K562 (cell line): ENCODE results near the gene CBFA2T2. TPM values are rescaled to one million over a fixed set of nuclear protein-coding genes. Genes with fewer than 3 reads are reported as not detected.

Experiments used
- CBX8 ChIP-seq: fragments of 200-600 bp; sonication (generic); IDR thresholded peaks from 2 replicates; pipeline ENCODE4 v1.6.1; 2012; ENCODE audit warnings: borderline replicate concordance, mixed run types, low read depth, mild to moderate bottlenecking, moderate library complexity, mixed read lengths, low read length, control low read depth, inconsistent platforms; ENCODE audit not compliant: poor library complexity, severe bottlenecking; ENCODE audit errors: extremely low read depth
- CEBPB ChIP-seq: fragments of 450-650 bp; IDR thresholded peaks from 2 replicates; pipeline ENCODE4 v1.6.1; 2016; ENCODE audit warnings: missing genetic modification characterization, missing compliant biosample characterization
- CGGBP1 ChIP-seq: fragments of 250-450 bp; sonication (Bioruptor Pico); IDR thresholded peaks from 2 replicates; pipeline ENCODE4 v1.9.0; 2021; ENCODE audit warnings: mild to moderate bottlenecking
- ESRRB ChIP-seq: fragments of 250-450 bp; sonication (Bioruptor Pico); IDR thresholded peaks from 2 replicates; pipeline ENCODE4 v1.5.0; 2020; ENCODE audit warnings: mild to moderate bottlenecking, moderate library complexity, borderline replicate concordance
- HIVEP1 ChIP-seq: fragments of 250-450 bp; sonication (Bioruptor Pico); IDR thresholded peaks from 2 replicates; pipeline ENCODE4 v1.4.0; 2020; ENCODE audit warnings: mild to moderate bottlenecking
- HMG20B ChIP-seq: fragments of 250-450 bp; sonication (Bioruptor Pico); IDR thresholded peaks from 2 replicates; pipeline ENCODE4 v1.5.0; 2021; ENCODE audit warnings: mild to moderate bottlenecking
- HNRNPLL ChIP-seq: fragments of 200-400 bp; formaldehyde crosslinking; IDR thresholded peaks from 2 replicates; pipeline ENCODE4 v1.6.1; 2017; ENCODE audit warnings: low read length, low read depth, mild to moderate bottlenecking; ENCODE audit not compliant: poor library complexity, severe bottlenecking
- JUND ChIP-seq, 2 experiments: IDR thresholded peaks; 2 replicates in 1 of 2; 3 replicates in 1 of 2; pipeline ENCODE4 v1.6.1; 2011; ENCODE audit warnings: borderline replicate concordance in 2 of 2, low read depth in 2 of 2, low read length in 2 of 2, improper control_type of control experiment in 1 of 2, missing biosample characterization in 1 of 2, missing genetic modification characterization in 1 of 2, missing genetic modification reagents in 1 of 2
- MYC ChIP-seq, 2 experiments: fragments of 250-450 bp in 1 of 2; sonication (Bioruptor Pico) in 1 of 2; IDR thresholded peaks; 2 replicates each; pipeline versions ENCODE4 v1.5.1 to v1.6.1; 2012 to 2021; ENCODE audit warnings: low read depth in 2 of 2, borderline replicate concordance in 1 of 2, improper control_type of control experiment in 1 of 2, low read length in 1 of 2, mild to moderate bottlenecking in 1 of 2, moderate library complexity in 1 of 2
- NR2F6 ChIP-seq: fragments of 450-650 bp; formaldehyde crosslinking; IDR thresholded peaks from 2 replicates; pipeline ENCODE4 v1.4.0; 2020; ENCODE audit warnings: mild to moderate bottlenecking
- RCOR1 ChIP-seq, 2 experiments: IDR thresholded peaks; 2 replicates each; pipeline ENCODE4 v1.6.1; 2012; ENCODE audit warnings: low read depth in 2 of 2, low read length in 2 of 2, borderline replicate concordance in 1 of 2, improper control_type of control experiment in 1 of 2
- SAFB ChIP-seq: fragments of 200-400 bp; formaldehyde crosslinking; IDR thresholded peaks from 2 replicates; pipeline ENCODE4 v1.6.1; 2017; ENCODE audit warnings: low read depth, low read length, borderline replicate concordance
- ZBTB33 ChIP-seq: sonication (generic); formaldehyde crosslinking; IDR thresholded peaks from 2 replicates; pipeline ENCODE4 v1.8.1; 2023; ENCODE audit warnings: mild to moderate bottlenecking, missing genetic modification reagents
- ZBTB9 ChIP-seq: fragments of 450-650 bp; formaldehyde crosslinking; IDR thresholded peaks from 2 replicates; pipeline ENCODE4 v1.4.0; 2020; ENCODE audit warnings: mild to moderate bottlenecking, moderate library complexity
- ZFX ChIP-seq: sonication (generic); formaldehyde crosslinking; IDR thresholded peaks from 2 replicates; pipeline ENCODE4 v1.8.0; 2022; ENCODE audit warnings: mild to moderate bottlenecking, missing genetic modification reagents, moderate library complexity
- ZNF398 ChIP-seq: fragments of 250-450 bp; sonication (Bioruptor Pico); IDR thresholded peaks from 2 replicates; pipeline ENCODE4 v1.8.0; 2021; ENCODE audit warnings: moderate library complexity, mild to moderate bottlenecking, inconsistent platforms
- ZNF717 ChIP-seq: fragments of 250-450 bp; sonication (Bioruptor Pico); IDR thresholded peaks from 2 replicates; pipeline ENCODE4 v1.5.0; 2021
- ZNF780A ChIP-seq: fragments of 250-450 bp; sonication (Bioruptor Pico); IDR thresholded peaks from 2 replicates; pipeline ENCODE4 v1.5.0; 2021; ENCODE audit warnings: mild to moderate bottlenecking
- ZNF830 ChIP-seq: fragments of 250-450 bp; sonication (Bioruptor Pico); IDR thresholded peaks from 2 replicates; pipeline ENCODE4 v1.5.0; 2021; ENCODE audit warnings: mild to moderate bottlenecking
- polyA plus RNA-seq, 8 experiments: library from polyadenylated mRNA; depleted of rRNA in 4 of 8; stranded (reverse) in 5 of 8; unstranded in 3 of 8; fragments of >200 nt; fragmentation: Nextera tagmentation in 2 of 8; fragmentation: Illumina TruSeq in 1 of 8; extraction: Ambion mirVana in 2 of 8; extraction: Trizol in 1 of 8; gene quantifications; 2 replicates each; pipeline versions ENCODE4 v1.2.1 to v1.2.3, GENCODE V29; 2011 to 2014; ENCODE audit warnings: inconsistent platforms in 1 of 8, missing spikeins in 1 of 8
- total RNA-seq, 7 experiments: library from RNA; depleted of rRNA in 6 of 7; stranded (reverse); fragments of >200 nt in 6 of 7; fragmentation: Illumina TruSeq in 2 of 7; extraction: Trizol in 2 of 7; gene quantifications; 2 replicates each; pipeline versions ENCODE4 v1.2.1 to v1.2.3, GENCODE V29; 2011 to 2021; ENCODE audit warnings: low replicate concordance in 1 of 7

The CBFA2T2 gene
- total and polyA plus RNA-seq, 9 of the 15 experiments (the other 6 are each of a cell fraction or from before 2014, with no cell fraction given) = 0.27 to 9.6 (median 5.8) TPM

- peak; percentile 47 for TF ChIP-seq JUND (IDR thresholded peaks at IDR 0.05; ENCODE audit: borderline replicate concordance, low read depth, low read length)
- TF ChIP-seq JUND (tag; IDR thresholded peaks at IDR 0.05; ENCODE audit: borderline replicate concordance, low read depth, low read length) = no peak; the same call in 2 of the 3 replicates
- TF ChIP-seq ZNF780A (CRISPR knock-in tag) = no peak
- 0 out of 2 replicates have a peak, but pooled peaks have one; percentile 15 for TF ChIP-seq HIVEP1
- no peak for TF ChIP-seq NR2F6
- TF ChIP-seq ZNF398 (CRISPR knock-in tag) = no peak
- no peak for TF ChIP-seq ESRRB (CRISPR knock-in tag)
- TF ChIP-seq HNRNPLL = no peak
- TF ChIP-seq MYC (IDR thresholded peaks at IDR 0.05; ENCODE audit: low read depth, low read length) = peak; percentile 81
- TF ChIP-seq MYC (CRISPR knock-in tag; IDR thresholded peaks at IDR 0.05; ENCODE audit: borderline replicate concordance, low read depth) = no peak
- TF ChIP-seq ZBTB9 (CRISPR knock-in tag) = peak; percentile 83; the same call in 1 of the 2 replicates
- no peak for TF ChIP-seq ZNF830 (CRISPR knock-in tag)
- no peak for TF ChIP-seq CGGBP1 (CRISPR knock-in tag)
- TF ChIP-seq CEBPB (tag) = peak; percentile 58; the same call in 1 of the 2 replicates
- no peak for TF ChIP-seq CBX8
- TF ChIP-seq ZNF717 (CRISPR knock-in tag) = no peak
- peak; percentile 88 for TF ChIP-seq SAFB
- TF ChIP-seq ZFX = peak; percentile 88
- peak in 1 of 2 experiments; percentile 38; a peak in 1 of 4 replicates for TF ChIP-seq RCOR1 (IDR thresholded peaks at IDR 0.05; ENCODE audit: borderline replicate concordance in 1 of 2, low read depth in 2 of 2, low read length in 2 of 2)
- TF ChIP-seq ZBTB33 (CRISPR knock-in tag) = no peak
- TF ChIP-seq HMG20B (CRISPR knock-in tag) = no peak
Measured at GRCh38 chr20:33489495-33490022, 337 bp upstream of the CBFA2T2 start (continued).
